ENCODE measurements around the gene ERO1B. TPM values are rescaled to one million over a fixed set of nuclear protein-coding genes. Genes with fewer than 3 reads are reported as not detected.
"Not testable (repeated sequence)": the region's sequence is repeated elsewhere in the genome, so short reads cannot be mapped to it uniquely, and the experiment has no call there.

Gene ERO1B, protein sequence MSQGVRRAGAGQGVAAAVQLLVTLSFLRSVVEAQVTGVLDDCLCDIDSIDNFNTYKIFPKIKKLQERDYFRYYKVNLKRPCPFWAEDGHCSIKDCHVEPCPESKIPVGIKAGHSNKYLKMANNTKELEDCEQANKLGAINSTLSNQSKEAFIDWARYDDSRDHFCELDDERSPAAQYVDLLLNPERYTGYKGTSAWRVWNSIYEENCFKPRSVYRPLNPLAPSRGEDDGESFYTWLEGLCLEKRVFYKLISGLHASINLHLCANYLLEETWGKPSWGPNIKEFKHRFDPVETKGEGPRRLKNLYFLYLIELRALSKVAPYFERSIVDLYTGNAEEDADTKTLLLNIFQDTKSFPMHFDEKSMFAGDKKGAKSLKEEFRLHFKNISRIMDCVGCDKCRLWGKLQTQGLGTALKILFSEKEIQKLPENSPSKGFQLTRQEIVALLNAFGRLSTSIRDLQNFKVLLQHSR
- 10 to 100 TPM; 10.3 to 15.2 (median 12.7) TPM for polyA plus RNA-seq (ENCODE audit: insufficient read length in 4 of 4)

- DNase-seq (ENCODE audit: low read depth in 4 of 4, low spot score in 2 of 4): peak; percentile 87 to 96 (median 94)
These were observed at the start of gene ERO1B for GRCh38 chr1:236281654-236282424. ERO1B (minus strand) TSS chr1:236281958; CDS start chr1:236281783, 175 bp downstream.

GRCh38 chr1:236331412-236331811 lies 49.7 kb upstream of the ERO1B start:
- not testable (repeated sequence) for DNase-seq (ENCODE audit: low read depth in 4 of 4, low spot score in 2 of 4)

- DNase-seq (ENCODE audit: low read depth in 4 of 4, low spot score in 2 of 4): no peak
These were observed 44.7 kb upstream of the ERO1B start for GRCh38 chr1:236326432-236326831.

GRCh38 chr1:236325567-236325966 lies 43.8 kb upstream of the ERO1B start:
- DNase-seq (ENCODE audit: low read depth in 4 of 4, low spot score in 2 of 4): no peak

DNA sequence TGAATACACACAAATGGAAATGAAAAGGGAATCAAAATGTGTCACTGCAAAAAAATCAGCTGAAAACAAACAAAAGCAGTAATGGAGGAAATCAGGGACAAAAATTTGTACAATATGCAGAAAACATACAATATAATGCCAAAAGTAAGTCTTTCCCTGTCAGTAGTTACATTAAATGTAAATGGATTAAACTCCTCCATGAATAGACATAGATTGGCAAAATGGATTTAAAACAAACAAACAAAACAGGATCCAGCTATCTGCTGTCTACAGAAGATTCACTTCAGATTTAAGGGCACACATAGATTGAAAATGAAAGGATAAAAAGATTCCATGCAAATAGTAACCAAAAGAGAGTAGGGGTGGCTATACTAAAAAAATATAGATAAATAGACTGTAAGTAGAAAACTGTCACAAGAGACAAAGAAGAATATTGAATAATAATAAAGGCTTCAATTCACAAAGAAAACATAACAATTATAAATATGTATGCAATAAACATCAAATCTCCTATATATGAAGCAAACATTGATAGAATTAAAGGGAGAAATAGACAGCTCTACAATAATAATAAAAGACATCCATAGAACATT lies 42.2 kb upstream of the ERO1B start:
- DNase-seq (ENCODE audit: low read depth in 4 of 4, low spot score in 2 of 4): no peak

DNA sequence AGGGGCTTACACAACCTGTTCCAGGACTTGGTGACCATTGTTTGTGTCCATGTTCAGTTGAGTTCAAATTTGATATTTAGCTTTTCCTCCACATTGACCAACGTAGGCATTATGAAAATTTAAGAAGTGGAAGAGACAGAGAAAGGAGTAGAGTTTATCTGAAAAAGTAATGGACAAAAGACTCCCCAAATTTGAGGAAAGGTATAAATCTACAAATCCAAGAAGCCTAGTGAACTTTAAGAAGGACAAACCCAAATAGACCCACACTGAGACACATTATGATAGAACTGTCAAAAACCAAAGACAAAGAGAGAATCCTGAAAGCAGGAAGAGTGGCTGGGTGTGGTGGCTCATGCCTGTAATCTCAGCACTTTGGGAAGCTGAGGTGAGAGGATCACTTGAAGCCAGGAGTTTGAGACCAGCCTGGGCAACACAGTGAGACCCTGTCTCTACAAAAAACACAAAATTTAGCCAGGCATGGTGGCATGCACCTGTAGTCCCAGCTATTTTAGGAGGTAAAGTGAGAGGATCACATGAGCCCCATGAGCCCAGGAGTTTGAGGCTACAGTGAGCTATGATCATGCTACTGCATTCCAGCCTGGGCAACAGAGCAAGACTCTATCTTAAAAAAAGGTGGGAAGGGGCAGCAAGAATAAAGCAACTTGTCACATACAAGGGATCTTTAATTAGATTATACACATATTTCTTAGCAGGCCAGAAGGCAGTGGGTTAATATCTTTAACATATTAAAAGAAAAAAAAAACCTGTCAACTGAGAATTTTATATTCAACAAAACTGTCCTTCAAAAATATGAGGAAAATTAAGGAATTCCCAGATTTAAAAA lies 41.0 kb upstream of the ERO1B start:
- DNase-seq (ENCODE audit: low read depth in 4 of 4, low spot score in 2 of 4): no peak

- DNase-seq (ENCODE audit: low read depth in 4 of 4, low spot score in 2 of 4): no peak
These were observed 39.3 kb upstream of the ERO1B start for GRCh38 chr1:236321101-236321500.

DNA sequence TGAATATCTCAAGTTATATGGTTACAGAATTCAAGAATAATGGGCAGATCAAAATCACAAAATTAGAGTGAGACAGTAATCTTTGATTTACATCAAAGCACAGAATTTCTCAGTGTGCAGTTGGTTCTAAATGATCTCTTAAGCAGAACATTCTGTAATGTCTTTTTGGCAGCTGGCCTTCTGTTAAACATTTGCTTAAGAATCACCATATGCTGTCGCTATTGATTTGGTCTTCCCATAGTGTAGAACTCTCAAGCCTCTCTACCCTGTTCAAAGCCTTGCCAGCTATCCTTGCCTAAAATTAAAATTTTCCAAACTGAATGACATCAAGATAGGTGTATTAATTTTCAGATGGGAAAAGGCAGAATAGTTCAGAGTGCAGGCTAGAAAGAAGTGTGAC lies 38.9 kb upstream of the ERO1B start:
- no peak for DNase-seq (ENCODE audit: low read depth in 4 of 4, low spot score in 2 of 4)

- no peak for DNase-seq (ENCODE audit: low read depth in 4 of 4, low spot score in 2 of 4)
These were observed 38.5 kb upstream of the ERO1B start for GRCh38 chr1:236320214-236320613.

GRCh38 chr1:236316437-236316836 lies 34.7 kb upstream of the ERO1B start:
- no peak for DNase-seq (ENCODE audit: low read depth in 4 of 4, low spot score in 2 of 4)

- no peak for DNase-seq (ENCODE audit: low read depth in 4 of 4, low spot score in 2 of 4)
These were observed 33.8 kb upstream of the ERO1B start for GRCh38 chr1:236315518-236315917.

DNA sequence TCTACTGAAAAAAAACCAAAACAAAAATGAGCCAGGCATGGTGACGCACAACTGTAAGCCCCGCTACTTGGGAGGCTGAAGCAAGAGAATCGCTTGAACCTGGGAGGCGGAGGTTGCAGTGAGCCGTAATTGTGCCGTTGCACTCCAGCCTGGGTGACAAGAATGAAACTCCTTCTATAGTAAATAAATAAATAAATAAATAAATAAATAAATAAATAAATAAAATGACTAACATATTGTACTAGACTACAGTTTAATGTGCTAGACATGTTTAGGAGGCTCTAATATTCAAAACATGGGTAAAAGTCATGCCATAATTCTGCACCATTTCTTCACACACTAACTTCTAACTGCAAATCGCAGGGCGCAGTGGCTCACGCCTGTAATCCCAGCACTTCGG lies 33.3 kb upstream of the ERO1B start:
- DNase-seq (ENCODE audit: low read depth in 4 of 4, low spot score in 2 of 4): no peak

DNA sequence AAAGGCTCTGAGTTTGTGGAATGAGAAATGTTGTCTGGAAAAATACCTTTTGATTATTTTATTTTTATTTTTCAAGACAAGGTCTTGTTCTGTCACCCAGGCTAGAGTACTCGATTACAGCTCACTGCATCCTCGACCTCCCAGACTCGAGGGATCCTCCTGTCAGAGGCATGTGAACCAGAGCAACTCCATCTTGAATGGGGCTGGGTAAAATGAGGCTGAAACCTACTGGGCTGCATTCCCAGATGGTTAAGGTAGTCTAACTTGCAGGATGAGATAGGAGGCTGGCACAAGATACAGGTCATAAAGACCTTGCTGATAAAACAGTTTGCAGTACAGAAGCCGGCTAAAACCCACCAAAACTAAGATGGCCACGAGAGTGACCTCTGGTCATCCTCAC lies 32.3 kb upstream of the ERO1B start:
- not testable (repeated sequence) for DNase-seq (ENCODE audit: low read depth in 4 of 4, low spot score in 2 of 4)

- no peak for DNase-seq (ENCODE audit: low read depth in 4 of 4, low spot score in 2 of 4)
These were observed 31.7 kb upstream of the ERO1B start for GRCh38 chr1:236313427-236313826.

- no peak for DNase-seq (ENCODE audit: low read depth in 4 of 4, low spot score in 2 of 4)
These were observed 29.3 kb upstream of the ERO1B start for GRCh38 chr1:236311040-236311439.

DNA sequence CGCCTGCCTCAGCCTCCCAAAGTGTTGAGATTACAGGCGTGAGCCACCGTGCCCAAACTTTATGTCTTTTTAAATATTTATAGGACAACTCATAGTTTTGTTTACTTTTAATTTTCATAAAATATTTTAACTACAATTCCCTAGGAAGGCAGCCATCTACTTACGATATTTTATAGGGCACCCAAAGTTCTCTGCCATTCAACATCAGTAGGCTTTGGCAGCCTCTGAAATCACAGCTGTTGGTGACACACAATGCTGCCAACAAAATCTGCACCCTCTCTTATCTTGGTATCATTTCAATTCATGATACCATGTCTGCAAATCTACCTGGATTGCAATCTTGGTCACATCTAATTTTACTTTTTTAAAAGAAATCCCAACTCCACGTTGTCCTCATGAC lies 27.1 kb upstream of the ERO1B start:
- no peak for DNase-seq (ENCODE audit: low read depth in 4 of 4, low spot score in 2 of 4)

DNA sequence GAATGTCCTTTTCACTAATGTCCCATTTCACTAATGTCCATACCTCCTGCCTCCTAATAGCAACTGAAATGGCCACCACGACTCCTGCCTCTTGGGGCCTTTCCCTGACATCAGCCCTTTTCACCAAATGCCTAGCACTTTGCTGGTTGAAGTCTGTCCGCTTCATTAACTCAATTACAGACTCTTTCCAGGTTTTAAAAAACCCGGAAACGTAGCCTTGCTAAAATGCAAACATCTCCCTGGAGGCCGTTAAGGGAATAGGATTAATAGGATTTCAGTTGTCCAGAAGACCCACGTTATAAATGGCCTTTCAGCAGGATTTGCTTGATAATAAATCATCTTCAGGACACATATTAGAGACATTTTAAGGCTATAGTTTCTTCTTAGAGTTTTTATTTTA lies 25.7 kb upstream of the ERO1B start:
- DNase-seq (ENCODE audit: low read depth in 4 of 4, low spot score in 2 of 4): no peak

GRCh38 chr1:236304682-236305081 lies 22.9 kb upstream of the ERO1B start:
- no peak for DNase-seq (ENCODE audit: low read depth in 4 of 4, low spot score in 2 of 4)

GRCh38 chr1:236303675-236304074 lies 21.9 kb upstream of the ERO1B start:
- DNase-seq (ENCODE audit: low read depth in 4 of 4, low spot score in 2 of 4): no peak

- DNase-seq (ENCODE audit: low read depth in 4 of 4, low spot score in 2 of 4): no peak
These were observed 21.2 kb upstream of the ERO1B start for GRCh38 chr1:236302941-236303340.
